SK-N-MC (cell line): ENCODE data around the gene MED27.

Source experiments
- EZH2 ChIP-seq: fragments of 200-600 bp; sonication (generic); IDR thresholded peaks from one replicate; pipeline ENCODE4 v1.6.1; 2017; ENCODE audit warnings: antibody characterized with exemption
- POLR2AphosphoS5 ChIP-seq: IDR thresholded peaks from 2 replicates; pipeline ENCODE4 v1.6.1; 2012; ENCODE audit warnings: mild to moderate bottlenecking, low read depth, low read length, borderline replicate concordance

- TF ChIP-seq POLR2AphosphoS5, result no peak
- no peak for TF ChIP-seq EZH2
Measured at GRCh38 chr9:131847665-131848354, 231.9 kb downstream of the MED27 start.
